ENCODE measurements around the gene TAS1R2. TPM values are rescaled to one million over a fixed set of nuclear protein-coding genes. Genes with fewer than 3 reads are reported as not detected.

TAS1R2 gene
- total and polyA plus RNA-seq, 9 of the 15 experiments (the other 6 are each of a cell fraction or from before 2014, with no cell fraction given) = not detected

DNA sequence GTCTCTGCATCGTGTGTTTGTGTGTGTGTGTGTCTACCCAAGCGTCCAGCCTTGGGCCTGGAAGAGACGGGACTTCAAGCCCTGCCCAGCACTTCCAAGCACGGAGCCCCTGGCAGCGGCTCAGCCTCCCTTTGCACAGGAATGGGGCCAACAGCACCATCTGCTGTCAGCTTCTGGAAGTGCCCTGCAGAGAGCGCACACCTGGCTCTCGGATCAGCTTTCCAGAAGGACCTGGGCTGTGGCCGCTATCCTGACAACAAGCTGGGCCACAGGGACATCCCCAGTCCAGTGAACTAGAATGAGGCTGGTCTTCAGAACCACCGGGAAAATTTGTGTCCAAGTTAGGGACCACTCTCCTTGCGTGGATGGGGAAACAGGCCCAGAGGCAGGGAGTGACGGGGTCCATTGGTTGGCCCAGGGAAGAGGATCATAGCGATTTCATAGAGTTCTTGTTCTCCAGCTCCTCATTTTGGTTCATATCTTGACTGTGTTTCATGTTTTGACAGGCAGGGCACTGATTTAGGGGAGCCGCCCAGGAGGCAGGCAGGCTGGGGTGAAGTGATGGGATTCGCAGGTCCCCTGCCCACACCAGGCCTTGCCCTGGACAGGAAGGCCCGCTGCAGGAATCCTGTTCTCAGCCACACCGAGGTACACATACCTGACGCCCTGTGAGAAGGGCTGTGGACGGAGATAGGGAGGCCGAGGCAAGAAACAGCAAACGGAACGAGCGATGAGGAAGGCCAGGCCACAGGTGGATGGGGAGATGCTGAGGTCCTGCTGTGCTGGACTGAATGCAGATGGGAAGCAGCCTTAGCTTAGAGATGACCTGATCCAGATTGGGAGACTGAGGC, 38.4 kb downstream of the TAS1R2 start (continued):
- peak; percentile 51 for TF ChIP-seq GABPB1 (CRISPR knock-in tag; IDR thresholded peaks at IDR 0.05)
- no peak for TF ChIP-seq PTBP1 (IDR thresholded peaks at IDR 0.05; ENCODE audit: low read depth, low read length)
- 0 out of 4 replicates have a peak, but pooled peaks of 1 of the 2 experiments have one; percentile 10 for TF ChIP-seq TEAD1 (CRISPR knock-in tag; IDR thresholded peaks at IDR 0.05)
- TF ChIP-seq DEAF1 (CRISPR knock-in tag; IDR thresholded peaks at IDR 0.05) = peak; percentile 61; the same call in 1 of the 2 replicates
- peak; percentile 94 to 98 (median 96) for TF ChIP-seq CTCF (IDR thresholded peaks at IDR 0.05 in 2 of 3, conservative IDR thresholded peaks at IDR 0.05 in 1 of 3; ENCODE audit: insufficient read depth in 2 of 3, low read depth in 1 of 3, low read length in 3 of 3)
- TF ChIP-seq, protein P1, sequence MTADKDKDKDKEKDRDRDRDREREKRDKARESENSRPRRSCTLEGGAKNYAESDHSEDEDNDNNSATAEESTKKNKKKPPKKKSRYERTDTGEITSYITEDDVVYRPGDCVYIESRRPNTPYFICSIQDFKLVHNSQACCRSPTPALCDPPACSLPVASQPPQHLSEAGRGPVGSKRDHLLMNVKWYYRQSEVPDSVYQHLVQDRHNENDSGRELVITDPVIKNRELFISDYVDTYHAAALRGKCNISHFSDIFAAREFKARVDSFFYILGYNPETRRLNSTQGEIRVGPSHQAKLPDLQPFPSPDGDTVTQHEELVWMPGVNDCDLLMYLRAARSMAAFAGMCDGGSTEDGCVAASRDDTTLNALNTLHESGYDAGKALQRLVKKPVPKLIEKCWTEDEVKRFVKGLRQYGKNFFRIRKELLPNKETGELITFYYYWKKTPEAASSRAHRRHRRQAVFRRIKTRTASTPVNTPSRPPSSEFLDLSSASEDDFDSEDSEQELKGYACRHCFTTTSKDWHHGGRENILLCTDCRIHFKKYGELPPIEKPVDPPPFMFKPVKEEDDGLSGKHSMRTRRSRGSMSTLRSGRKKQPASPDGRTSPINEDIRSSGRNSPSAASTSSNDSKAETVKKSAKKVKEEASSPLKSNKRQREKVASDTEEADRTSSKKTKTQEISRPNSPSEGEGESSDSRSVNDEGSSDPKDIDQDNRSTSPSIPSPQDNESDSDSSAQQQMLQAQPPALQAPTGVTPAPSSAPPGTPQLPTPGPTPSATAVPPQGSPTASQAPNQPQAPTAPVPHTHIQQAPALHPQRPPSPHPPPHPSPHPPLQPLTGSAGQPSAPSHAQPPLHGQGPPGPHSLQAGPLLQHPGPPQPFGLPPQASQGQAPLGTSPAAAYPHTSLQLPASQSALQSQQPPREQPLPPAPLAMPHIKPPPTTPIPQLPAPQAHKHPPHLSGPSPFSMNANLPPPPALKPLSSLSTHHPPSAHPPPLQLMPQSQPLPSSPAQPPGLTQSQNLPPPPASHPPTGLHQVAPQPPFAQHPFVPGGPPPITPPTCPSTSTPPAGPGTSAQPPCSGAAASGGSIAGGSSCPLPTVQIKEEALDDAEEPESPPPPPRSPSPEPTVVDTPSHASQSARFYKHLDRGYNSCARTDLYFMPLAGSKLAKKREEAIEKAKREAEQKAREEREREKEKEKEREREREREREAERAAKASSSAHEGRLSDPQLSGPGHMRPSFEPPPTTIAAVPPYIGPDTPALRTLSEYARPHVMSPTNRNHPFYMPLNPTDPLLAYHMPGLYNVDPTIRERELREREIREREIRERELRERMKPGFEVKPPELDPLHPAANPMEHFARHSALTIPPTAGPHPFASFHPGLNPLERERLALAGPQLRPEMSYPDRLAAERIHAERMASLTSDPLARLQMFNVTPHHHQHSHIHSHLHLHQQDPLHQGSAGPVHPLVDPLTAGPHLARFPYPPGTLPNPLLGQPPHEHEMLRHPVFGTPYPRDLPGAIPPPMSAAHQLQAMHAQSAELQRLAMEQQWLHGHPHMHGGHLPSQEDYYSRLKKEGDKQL (CRISPR knock-in tag; IDR thresholded peaks at IDR 0.05; ENCODE audit: borderline replicate concordance) = 0 out of 2 replicates have a peak, but pooled peaks have one; percentile 37
- TF ChIP-seq JUND (IDR thresholded peaks at IDR 0.05; ENCODE audit: borderline replicate concordance, low read depth, low read length) = 0 out of 2 replicates have a peak, but pooled peaks have one; percentile 23
- peak; percentile 17; the same call in 1 of the 3 replicates for TF ChIP-seq JUND (tag; IDR thresholded peaks at IDR 0.05; ENCODE audit: borderline replicate concordance, low read depth, low read length)
- TF ChIP-seq ZSCAN29 (IDR thresholded peaks at IDR 0.05) = no peak
- no peak for TF ChIP-seq SUPT5H (IDR thresholded peaks at IDR 0.05)
- TF ChIP-seq MYC (IDR thresholded peaks at IDR 0.05; ENCODE audit: low read depth, low read length) = 0 out of 2 replicates have a peak, but pooled peaks have one; percentile 31
- no peak for TF ChIP-seq MYC (CRISPR knock-in tag; IDR thresholded peaks at IDR 0.05; ENCODE audit: borderline replicate concordance, low read depth)
- no peak for TF ChIP-seq EGR1 (conservative IDR thresholded peaks at IDR 0.05)
- TF ChIP-seq NEUROD1 (IDR thresholded peaks at IDR 0.05; ENCODE audit: borderline replicate concordance, low read depth, low read length, partially characterized antibody) = peak; percentile 48
- 0 out of 4 replicates have a peak, but pooled peaks of 1 of the 2 experiments have one; percentile 41 for TF ChIP-seq RCOR1 (IDR thresholded peaks at IDR 0.05; ENCODE audit: borderline replicate concordance in 1 of 2, low read depth in 2 of 2, low read length in 2 of 2)
- TF ChIP-seq TFAP4 (CRISPR knock-in tag; IDR thresholded peaks at IDR 0.05; ENCODE audit: borderline replicate concordance) = 0 out of 2 replicates have a peak, but pooled peaks have one; percentile 35
